Gastrocnemius medialis (tissue), 4 donors: ENCODE data around the gene ZFHX3.

Experiments
- CTCF ChIP-seq, 5 experiments: fragments of 450-650 bp in 3 of 5; fragments of 200-600 bp in 2 of 5; sonication (generic) in 2 of 5; IDR thresholded peaks in 4 of 5; conservative IDR thresholded peaks in 1 of 5; 1 replicate in 4 of 5; 2 replicates in 1 of 5; pipeline ENCODE4 v1.5.1; 2016 to 2019; ENCODE audit warnings: antibody characterized with exemption in 5 of 5, mild to moderate bottlenecking in 3 of 5, moderate library complexity in 3 of 5
- POLR2A ChIP-seq, 2 donors: fragments of 450-650 bp; IDR thresholded peaks; one replicate each; pipeline ENCODE4 v1.6.1; 2017; ENCODE audit warnings: antibody characterized with exemption in 2 of 2, mild to moderate bottlenecking in 2 of 2, moderate library complexity in 2 of 2

GRCh38 chr16:73054813-73055482 lies 7.0 kb upstream of the ZFHX3 start:
- TF ChIP-seq CTCF (IDR thresholded peaks at IDR 0.05 in 4 of 5, conservative IDR thresholded peaks at IDR 0.05 in 1 of 5) (no peak), POLR2A (IDR thresholded peaks at IDR 0.05) (no peak)
